Fibroblast of villous mesenchyme (primary cell): ENCODE results near the gene MRPL41. TPM values are rescaled to one million over a fixed set of nuclear protein-coding genes. Genes with fewer than 3 reads are reported as not detected.
"Not testable (repeated sequence)": the region's sequence is repeated elsewhere in the genome, so short reads cannot be mapped to it uniquely, and the experiment has no call there.

Experiments used
- DNase-seq: peaks from one replicate; pipeline ENCODE4 v3.0.0-alpha.2; 2010; ENCODE audit warnings: low read depth
- H3K4me3 ChIP-seq: 2 replicates; pipeline ENCODE4 v1.5.1; 2011; ENCODE audit warnings: low read depth, mild to moderate bottlenecking, low read length
- total RNA-seq: library from RNA; depleted of rRNA; stranded (reverse); fragments of >200 nt; gene quantifications from 2 replicates; pipeline ENCODE4 v1.2.3, GENCODE V29; 2012
- TF ChIP-seq, protein P1 (sequence below): IDR thresholded peaks from 2 replicates; pipeline ENCODE4 v1.5.1; 2012; ENCODE audit warnings: low read depth, mild to moderate bottlenecking, low read length; ENCODE audit not compliant: insufficient read depth

MRPL41 gene
- total RNA-seq, 1 donor: 41.5 TPM

- no peak for DNase-seq
- TF ChIP-seq, protein P1, sequence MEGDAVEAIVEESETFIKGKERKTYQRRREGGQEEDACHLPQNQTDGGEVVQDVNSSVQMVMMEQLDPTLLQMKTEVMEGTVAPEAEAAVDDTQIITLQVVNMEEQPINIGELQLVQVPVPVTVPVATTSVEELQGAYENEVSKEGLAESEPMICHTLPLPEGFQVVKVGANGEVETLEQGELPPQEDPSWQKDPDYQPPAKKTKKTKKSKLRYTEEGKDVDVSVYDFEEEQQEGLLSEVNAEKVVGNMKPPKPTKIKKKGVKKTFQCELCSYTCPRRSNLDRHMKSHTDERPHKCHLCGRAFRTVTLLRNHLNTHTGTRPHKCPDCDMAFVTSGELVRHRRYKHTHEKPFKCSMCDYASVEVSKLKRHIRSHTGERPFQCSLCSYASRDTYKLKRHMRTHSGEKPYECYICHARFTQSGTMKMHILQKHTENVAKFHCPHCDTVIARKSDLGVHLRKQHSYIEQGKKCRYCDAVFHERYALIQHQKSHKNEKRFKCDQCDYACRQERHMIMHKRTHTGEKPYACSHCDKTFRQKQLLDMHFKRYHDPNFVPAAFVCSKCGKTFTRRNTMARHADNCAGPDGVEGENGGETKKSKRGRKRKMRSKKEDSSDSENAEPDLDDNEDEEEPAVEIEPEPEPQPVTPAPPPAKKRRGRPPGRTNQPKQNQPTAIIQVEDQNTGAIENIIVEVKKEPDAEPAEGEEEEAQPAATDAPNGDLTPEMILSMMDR: no peak
- H3K4me3 ChIP-seq: no peak overlapping the region
Measured at GRCh38 chr9:137509198-137509597, 42.5 kb upstream of the MRPL41 start.

DNA sequence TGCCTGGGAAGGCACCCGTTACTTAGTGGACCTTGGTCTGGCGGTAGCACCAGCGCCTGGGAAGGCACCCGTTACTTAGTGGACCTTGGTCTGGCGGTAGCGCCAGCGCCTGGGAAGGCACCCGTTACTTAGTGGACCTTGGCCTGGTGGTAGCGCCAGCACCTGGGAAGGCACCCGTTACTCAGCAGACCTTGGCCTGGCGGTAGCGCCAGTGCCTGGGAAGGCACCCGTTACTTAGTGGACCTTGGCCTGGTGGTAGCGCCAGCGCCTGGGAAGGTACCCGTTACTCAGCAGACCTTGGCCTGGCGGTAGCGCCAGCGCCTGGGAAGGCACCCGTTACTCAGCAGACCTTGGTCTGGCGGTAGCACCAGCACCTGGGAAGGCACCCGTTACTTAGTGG lies 40.6 kb upstream of the MRPL41 start:
- not testable (repeated sequence) for DNase-seq, H3K4me3 ChIP-seq

- TF ChIP-seq, protein P1: no peak
- no peak overlapping the region for H3K4me3 ChIP-seq
- no peak for DNase-seq
Measured at GRCh38 chr9:137511758-137512463, 39.8 kb upstream of the MRPL41 start.

DNA sequence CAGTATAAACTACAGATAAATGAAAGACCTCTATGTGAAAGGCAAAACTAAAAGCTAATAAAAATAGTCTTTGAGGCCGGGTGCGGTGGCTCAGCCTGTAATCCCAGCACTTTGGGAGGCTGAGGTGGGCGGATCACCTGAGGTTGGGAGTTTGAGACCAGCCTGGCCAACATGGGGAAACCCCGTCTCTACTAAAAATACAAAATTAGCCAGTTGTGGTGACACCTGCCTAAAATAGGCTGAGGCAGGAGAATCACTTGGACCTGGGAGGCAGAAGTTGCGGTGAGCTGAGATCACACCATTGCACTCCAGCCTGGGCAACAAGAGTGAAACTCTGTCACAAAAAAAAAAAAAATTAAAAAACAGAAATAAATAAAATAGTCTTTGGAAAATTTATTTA lies 38.5 kb upstream of the MRPL41 start:
- H3K4me3 ChIP-seq, DNase-seq: not testable (repeated sequence)

DNA sequence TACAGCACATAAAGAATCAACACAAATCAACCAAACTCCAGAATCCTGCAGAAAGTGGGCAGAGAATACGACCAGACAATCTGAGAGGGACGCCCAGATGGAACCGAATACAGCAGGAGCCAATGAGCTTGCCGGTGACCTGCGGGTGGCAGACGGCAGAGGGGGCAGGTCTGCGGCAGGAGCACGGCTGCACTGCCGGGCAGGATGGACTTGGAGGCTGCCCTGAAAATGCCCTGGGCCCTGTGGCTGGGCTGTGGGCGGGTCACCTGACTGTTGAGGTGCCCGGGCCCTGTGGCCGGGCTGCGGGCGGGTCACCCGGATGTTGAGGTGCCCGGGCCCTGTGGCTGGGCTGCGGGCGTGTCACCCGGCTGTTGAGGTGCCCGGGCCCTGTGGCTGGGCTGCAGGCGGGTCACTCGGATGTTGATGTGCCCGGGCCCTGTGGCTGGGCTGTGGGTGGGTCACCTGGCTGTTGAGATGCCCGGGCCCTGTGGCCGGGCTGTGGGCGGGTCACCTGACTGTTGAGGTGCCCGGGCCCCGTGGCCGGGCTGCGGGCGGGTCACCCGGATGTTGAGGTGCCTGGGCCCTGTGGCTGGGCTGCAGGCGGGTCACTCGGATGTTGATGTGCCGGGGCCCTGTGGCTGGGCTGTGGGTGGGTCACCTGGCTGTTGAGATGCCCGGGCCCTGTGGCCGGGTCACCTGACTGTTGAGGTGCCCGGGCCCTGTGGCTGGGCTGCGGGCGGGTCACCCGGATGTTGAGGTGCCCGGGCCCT lies 37.7 kb upstream of the MRPL41 start:
- not testable (repeated sequence) for DNase-seq, H3K4me3 ChIP-seq

DNA sequence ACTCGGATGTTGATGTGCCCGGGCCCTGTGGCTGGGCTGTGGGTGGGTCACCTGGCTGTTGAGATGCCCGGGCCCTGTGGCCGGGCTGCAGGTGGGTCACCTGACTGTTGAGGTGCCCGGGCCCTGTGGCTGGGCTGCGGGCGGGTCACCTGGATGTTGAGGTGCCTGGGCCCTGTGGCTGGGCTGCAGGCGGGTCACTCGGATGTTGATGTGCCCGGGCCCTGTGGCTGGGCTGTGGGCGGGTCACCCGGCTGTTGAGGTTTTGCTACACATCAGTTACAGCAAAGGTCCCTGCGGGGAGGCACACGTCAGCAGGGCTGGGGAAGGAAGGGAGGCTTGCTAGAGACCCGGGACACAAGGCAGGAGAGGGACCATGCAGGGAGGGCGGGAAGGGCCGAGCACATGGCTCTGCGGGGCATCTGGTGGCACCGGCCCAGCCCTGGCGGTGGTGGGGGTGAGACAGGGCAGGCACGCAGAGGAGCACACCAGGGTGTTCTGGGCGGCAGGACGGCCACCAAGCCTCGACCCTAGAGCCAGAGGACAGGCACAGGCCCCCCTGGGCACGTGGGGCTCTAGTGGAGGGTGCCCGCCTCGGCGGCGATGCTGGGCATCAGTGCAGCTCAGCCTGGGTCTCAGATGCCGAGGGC lies 36.9 kb upstream of the MRPL41 start:
- DNase-seq: no peak
- H3K4me3 ChIP-seq: no peak overlapping the region
- TF ChIP-seq, protein P1: no peak

GRCh38 chr9:137515338-137515724 lies 36.3 kb upstream of the MRPL41 start:
- H3K4me3 ChIP-seq: no peak overlapping the region
- TF ChIP-seq, protein P1: no peak

DNA sequence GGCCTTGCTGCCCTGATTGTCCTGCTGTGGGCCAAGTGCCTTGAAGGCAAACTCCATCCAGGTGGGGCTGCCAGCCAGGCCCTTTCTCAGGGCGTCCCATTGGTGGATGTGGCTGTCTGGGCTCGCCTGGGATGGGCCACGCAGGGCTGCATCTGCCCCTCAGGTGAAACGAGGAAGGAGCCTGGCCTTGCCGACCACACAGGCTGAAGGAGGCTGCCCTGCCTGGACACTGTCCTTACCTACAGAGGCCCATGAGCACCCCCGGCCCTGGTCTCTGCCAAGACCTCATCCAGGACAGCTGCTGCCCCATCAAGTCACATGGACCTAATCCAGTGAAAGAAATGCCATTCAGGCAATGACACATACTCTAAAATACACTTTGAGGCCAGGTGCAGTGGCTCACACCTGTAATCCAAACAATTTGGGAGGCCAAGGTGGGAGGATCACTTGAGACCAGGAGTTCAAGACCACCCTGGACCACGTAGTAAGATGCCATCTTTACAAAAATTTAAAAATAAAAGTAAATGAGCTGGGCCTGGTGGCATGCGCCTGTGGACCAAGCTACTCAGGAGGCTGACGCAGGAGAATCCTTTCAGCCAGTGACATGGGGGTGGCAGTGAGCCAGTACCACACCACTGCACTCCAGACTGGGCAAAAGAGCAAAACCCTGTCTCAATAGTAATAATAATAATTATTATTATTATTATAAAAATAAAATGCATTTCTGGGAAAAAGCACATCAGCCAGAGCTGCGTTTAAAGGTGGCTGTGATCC lies 35.3 kb upstream of the MRPL41 start:
- no peak for DNase-seq
- H3K4me3 ChIP-seq: no peak overlapping the region
- TF ChIP-seq, protein P1: no peak

More at GRCh38 chr9:137515338-137515724, 36.3 kb upstream of the MRPL41 start:
- no peak for DNase-seq

GRCh38 chr9:137518661-137519459 lies 32.8 kb upstream of the MRPL41 start:
- not testable (repeated sequence) for H3K4me3 ChIP-seq, DNase-seq
